Thyroid gland (tissue), 4 donors: ENCODE results near the gene MATN4. TPM values are rescaled to one million over a fixed set of nuclear protein-coding genes. Genes with fewer than 3 reads are reported as not detected.

Source experiments
- DNase-seq, 2 donors: peaks; one replicate each; pipeline ENCODE4 v3.0.0-alpha.2; 2019
- H3K27ac ChIP-seq, 3 donors: fragments of 200-600 bp; sonication (generic); 1 replicate in 2 of 3; 2 replicates in 1 of 3; pipeline ENCODE4 v1.5.1; 2016 to 2019; ENCODE audit warnings: mild to moderate bottlenecking in 1 of 3, moderate library complexity in 1 of 3
- H3K27me3 ChIP-seq: fragments of 200-600 bp; sonication (generic); one replicate; pipeline ENCODE4 v1.5.1; 2019
- H3K36me3 ChIP-seq, 2 donors: fragments of 200-600 bp; sonication (generic); one replicate each; pipeline ENCODE4 v1.5.1; 2016 to 2019
- H3K4me1 ChIP-seq, 2 donors: fragments of 200-600 bp; sonication (generic); one replicate each; pipeline ENCODE4 v1.5.1; 2017 to 2019
- H3K4me3 ChIP-seq, 3 donors: fragments of 200-600 bp; sonication (generic); replicated peaks in 1 of 3; 1 replicate in 2 of 3; 2 replicates in 1 of 3; pipeline ENCODE4 v1.5.1; 2016; ENCODE audit warnings: mild to moderate bottlenecking in 1 of 3
- H3K9me3 ChIP-seq: fragments of 200-600 bp; sonication (generic); one replicate; pipeline ENCODE4 v1.5.1; 2017
- CTCF ChIP-seq, 6 experiments: fragments of 200-600 bp in 3 of 6; fragments of 450-650 bp in 3 of 6; sonication (generic) in 3 of 6; IDR thresholded peaks; one replicate each; pipeline ENCODE4 v1.5.1; 2016 to 2019; ENCODE audit warnings: antibody characterized with exemption in 6 of 6, mild to moderate bottlenecking in 2 of 6, inconsistent platforms in 1 of 6, moderate library complexity in 1 of 6
- POLR2A ChIP-seq, 2 donors: fragments of 450-650 bp; IDR thresholded peaks; one replicate each; pipeline ENCODE4 v1.6.1; 2017; ENCODE audit warnings: antibody characterized with exemption in 2 of 2, mild to moderate bottlenecking in 2 of 2, moderate library complexity in 1 of 2
- WGBS, 2 donors: methylation state at CpG; one replicate each; pipeline ENCODE4 v1.1.5; 2017; 5-methylcytosine and 5-hydroxymethylcytosine counted together
- intact Hi-C: fragments of 100-400 bp; cut with DNase I; formaldehyde crosslinking; loops from one replicate; pipeline ENCODE4 v1.15.1; 2023
- total RNA-seq, 4 donors: library from RNA; depleted of rRNA; stranded (reverse); fragments of >200 nt; gene quantifications; one replicate each; pipeline ENCODE4 v1.2.3, GENCODE V29; 2016

MATN4 gene
- total RNA-seq, 4 donors from 2014 or later = 1.2 TPM; not detected in 3

GRCh38 chr20:45253261-45253660, 54.8 kb downstream of the MATN4 start:
- no peak overlapping the region for H3K4me3 ChIP-seq
- H3K9me3 ChIP-seq = no peaks in the 10 kb centered on the region
- TF ChIP-seq CTCF (IDR thresholded peaks at IDR 0.05) (no peak), POLR2A (IDR thresholded peaks at IDR 0.05) (no peak)
- H3K36me3 ChIP-seq = no peaks in the 10 kb centered on the region
- no peaks in the 10 kb centered on the region for H3K27me3 ChIP-seq
- no peak overlapping the region for H3K27ac ChIP-seq
- DNase-seq = no peak
- 91 to 93% methylated on average over 4 of the region's 4 CpGs for WGBS, 2 donors
- intact Hi-C loops = no loop called here
- H3K4me1 ChIP-seq = peaks cover 4 to 21% of the 10 kb centered on the region in 2 donors

- Histone ChIP-seq H3K4me1 (peaks cover 4 to 21% of the 10 kb centered on the region in 2 donors), H3K27ac (no peak overlapping the region), H3K4me3 (no peak overlapping the region), H3K36me3 (no peaks in the 10 kb centered on the region), H3K27me3 (no peaks in the 10 kb centered on the region), H3K9me3 (no peaks in the 10 kb centered on the region)
- TF ChIP-seq CTCF (IDR thresholded peaks at IDR 0.05) (no peak), POLR2A (IDR thresholded peaks at IDR 0.05) (no peak)
- 69 to 70% methylated on average over 5 of the region's 5 CpGs for WGBS, 2 donors
- no peak for DNase-seq
- intact Hi-C loops = no loop called here
Observed at GRCh38 chr20:45251884-45252560, 56.1 kb downstream of the MATN4 start.

GRCh38 chr20:45248609-45249008, 59.5 kb downstream of the MATN4 start:
- no peak overlapping the region for H3K27ac ChIP-seq
- no peaks in the 10 kb centered on the region for H3K36me3 ChIP-seq
- H3K4me1 ChIP-seq = peaks cover 0 to 2% of the 10 kb centered on the region in 2 donors
- intact Hi-C loops = no loop called here
- H3K4me3 ChIP-seq = no peak overlapping the region
- no peaks in the 10 kb centered on the region for H3K9me3 ChIP-seq
- TF ChIP-seq POLR2A (IDR thresholded peaks at IDR 0.05) = no peak
- TF ChIP-seq CTCF (IDR thresholded peaks at IDR 0.05) = no peak
- H3K27me3 ChIP-seq = no peaks in the 10 kb centered on the region
- no peak for DNase-seq

- no peaks in the 10 kb centered on the region for H3K9me3 ChIP-seq
- 77 to 78% methylated on average over 1 of the region's 1 CpG for WGBS, 2 donors
Observed at GRCh38 chr20:45247865-45248264, 60.2 kb downstream of the MATN4 start.

More at GRCh38 chr20:45247865-45248264, 60.2 kb downstream of the MATN4 start:
- Histone ChIP-seq H3K4me1 (no peaks in the 10 kb centered on the region), H3K4me3 (no peak overlapping the region), H3K27ac (no peak overlapping the region), H3K27me3 (no peaks in the 10 kb centered on the region), H3K36me3 (no peaks in the 10 kb centered on the region)
- intact Hi-C loops = no loop called here
- TF ChIP-seq CTCF (IDR thresholded peaks at IDR 0.05) (no peak), POLR2A (IDR thresholded peaks at IDR 0.05) (no peak)
- no peak for DNase-seq
